ENCODE results near the gene EME1.
"Not testable (repeated sequence)": the region's sequence is repeated elsewhere in the genome, so short reads cannot be mapped to it uniquely, and the experiment has no call there.

Gene EME1

DNA sequence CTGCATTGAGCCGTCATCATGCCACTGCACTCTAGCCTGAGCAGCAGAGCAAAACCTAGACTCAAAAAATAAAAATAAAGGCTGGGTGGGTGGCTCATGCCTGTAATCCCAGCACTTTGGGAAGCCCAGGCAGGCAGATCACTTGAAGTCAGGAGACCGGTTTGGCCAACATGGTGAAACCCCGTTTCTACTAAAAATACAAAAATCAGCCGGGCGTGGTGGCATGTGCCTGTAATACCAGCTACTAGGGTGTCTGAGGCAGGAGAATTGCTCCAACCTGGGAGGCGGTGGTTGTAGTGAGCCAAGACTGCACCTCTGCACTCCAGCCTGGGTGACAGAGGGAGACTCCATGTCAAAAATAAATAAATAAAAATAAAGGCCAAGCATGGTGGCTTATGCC is 55.1 kb downstream of the EME1 start:
- DNase-seq; H3K27me3 Mint-ChIP-seq; H3K9me3 Mint-ChIP-seq; H3K36me3 Mint-ChIP-seq (ENCODE audit: low read depth); H3K4me3 Mint-ChIP-seq; H3K27ac Mint-ChIP-seq: not testable (repeated sequence)
- peaks cover 24% of the 10 kb centered on the region for H3K4me1 Mint-ChIP-seq (ENCODE audit: low read depth)

DNA sequence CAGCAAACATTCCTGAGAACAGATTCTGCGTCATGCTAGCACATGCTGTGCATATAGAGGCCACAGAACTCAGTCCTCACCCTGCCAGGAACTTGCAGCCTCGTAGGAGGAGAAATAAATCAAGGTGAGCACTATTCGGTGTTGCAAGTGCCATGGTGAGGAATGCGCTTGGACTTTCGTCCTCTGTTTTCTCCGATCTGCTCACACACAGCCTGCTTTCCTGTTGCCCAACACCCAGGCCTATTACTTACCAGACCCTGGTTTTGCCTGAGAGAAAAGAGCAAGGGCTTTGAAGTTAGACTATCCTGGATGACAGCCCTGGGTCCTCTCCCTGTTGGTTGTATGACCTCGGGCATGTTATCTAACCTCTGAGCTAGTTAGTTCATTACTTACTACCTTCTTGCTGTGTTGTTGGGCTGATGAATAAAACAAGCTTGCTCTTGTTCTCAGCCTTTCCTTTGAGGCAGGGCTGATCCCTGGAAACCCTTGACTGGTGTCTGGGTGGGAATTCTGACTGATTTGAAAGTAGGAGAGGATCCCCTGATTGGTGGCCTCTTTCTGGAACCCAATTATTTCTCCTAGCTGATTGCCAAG is 55.9 kb downstream of the EME1 start:
- Mint-ChIP-seq H3K27ac (no peak overlapping the region), H3K4me3 (no peak overlapping the region), H3K9me3 (no peaks in the 10 kb centered on the region), H3K27me3 (no peaks in the 10 kb centered on the region), H3K4me1 (ENCODE audit: low read depth) (peaks cover 24% of the 10 kb centered on the region), H3K36me3 (ENCODE audit: low read depth) (no peaks in the 10 kb centered on the region)
- DNase-seq: no peak

DNA sequence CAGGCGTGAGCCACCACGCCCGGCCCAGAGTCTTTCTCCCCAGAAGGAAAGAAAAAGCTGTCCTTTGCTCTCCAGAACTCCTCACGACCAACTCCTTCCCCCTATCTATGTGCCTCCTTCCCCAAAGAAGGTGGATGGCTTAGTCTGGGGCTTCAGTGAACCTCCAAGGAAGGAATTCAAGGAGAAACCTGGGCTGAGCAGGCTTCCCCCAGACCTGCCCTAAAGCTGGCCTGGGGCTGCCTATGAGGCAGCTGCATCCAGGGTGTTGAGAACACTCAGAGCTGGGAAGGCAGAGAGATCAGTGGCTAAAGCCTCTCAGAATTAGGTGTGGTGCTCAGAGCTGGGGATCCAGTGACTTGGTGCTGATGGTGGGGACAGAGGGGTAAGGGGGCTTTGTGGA is 56.8 kb downstream of the EME1 start:
- Mint-ChIP-seq H3K27me3 (no peaks in the 10 kb centered on the region), H3K36me3 (ENCODE audit: low read depth) (peaks cover 1% of the 10 kb centered on the region), H3K27ac (no peak overlapping the region), H3K4me3 (no peak overlapping the region), H3K4me1 (ENCODE audit: low read depth) (peaks cover 24% of the 10 kb centered on the region), H3K9me3 (no peaks in the 10 kb centered on the region)
- DNase-seq: no peak

All from activated T-cell treated with anti-CD3 and anti-CD28 coated beads, Interleukin-2, amount 50 U/mL, for 24 hours (primary cell).